ENCODE results near the gene ELMO1. TPM values are rescaled to one million over a fixed set of nuclear protein-coding genes. Genes with fewer than 3 reads are reported as not detected.

ELMO1 gene
- total RNA-seq, 1 donor from 2014 or later, result 59.9 TPM

DNA sequence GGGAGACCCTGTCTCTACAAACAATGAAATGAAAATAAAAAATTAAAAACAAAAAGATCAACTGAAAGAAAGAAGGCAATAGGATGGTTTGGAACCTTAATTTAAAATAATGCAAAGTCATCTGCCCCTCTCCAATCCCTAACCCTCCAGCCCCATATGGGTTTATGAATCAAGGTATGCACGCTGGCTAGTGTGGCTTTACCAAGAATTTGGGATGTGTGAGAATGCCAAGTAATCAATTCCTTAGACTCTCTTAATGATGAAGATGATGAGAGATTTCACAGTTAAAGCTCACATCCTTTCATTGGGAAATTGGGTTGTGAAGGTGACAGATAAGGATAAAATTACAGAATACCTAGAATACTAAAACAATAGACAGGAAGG lies 577.3 kb downstream of the ELMO1 start:
- no peak for DNase-seq

DNA sequence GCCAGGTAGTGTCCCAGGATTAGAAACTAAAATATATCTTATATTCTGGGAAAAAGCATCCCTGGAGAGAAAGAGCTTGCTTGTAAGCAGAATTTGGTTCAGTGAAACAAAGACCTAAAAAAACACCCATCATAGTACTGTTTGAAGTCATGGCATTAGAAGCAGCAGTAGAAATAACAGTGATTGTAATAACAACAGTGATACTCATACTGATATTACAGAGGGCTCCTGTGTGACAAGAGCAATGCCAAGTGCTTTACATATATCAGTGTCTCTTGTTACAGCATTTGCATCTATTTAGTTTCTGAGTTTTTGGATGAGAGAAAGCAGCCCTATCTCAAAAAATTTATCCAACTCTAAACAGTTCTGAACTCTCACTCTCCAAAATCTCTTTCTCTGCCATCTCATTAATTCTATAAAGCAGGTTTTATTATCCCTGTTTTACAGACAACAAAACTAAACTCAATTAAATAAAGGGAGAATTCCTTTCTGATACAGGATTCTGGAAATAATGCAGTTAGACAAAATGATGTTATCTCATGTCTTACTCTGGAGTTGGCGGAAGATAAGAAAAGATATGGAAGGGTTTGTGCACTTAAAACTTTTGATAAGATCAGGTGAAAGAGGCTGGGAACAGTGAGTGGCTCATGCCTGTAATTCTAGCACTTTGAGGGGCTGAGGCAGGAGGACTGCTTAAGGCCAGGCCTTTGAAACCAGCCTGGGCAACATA lies 577.9 kb downstream of the ELMO1 start:
- no peak for DNase-seq

DNA sequence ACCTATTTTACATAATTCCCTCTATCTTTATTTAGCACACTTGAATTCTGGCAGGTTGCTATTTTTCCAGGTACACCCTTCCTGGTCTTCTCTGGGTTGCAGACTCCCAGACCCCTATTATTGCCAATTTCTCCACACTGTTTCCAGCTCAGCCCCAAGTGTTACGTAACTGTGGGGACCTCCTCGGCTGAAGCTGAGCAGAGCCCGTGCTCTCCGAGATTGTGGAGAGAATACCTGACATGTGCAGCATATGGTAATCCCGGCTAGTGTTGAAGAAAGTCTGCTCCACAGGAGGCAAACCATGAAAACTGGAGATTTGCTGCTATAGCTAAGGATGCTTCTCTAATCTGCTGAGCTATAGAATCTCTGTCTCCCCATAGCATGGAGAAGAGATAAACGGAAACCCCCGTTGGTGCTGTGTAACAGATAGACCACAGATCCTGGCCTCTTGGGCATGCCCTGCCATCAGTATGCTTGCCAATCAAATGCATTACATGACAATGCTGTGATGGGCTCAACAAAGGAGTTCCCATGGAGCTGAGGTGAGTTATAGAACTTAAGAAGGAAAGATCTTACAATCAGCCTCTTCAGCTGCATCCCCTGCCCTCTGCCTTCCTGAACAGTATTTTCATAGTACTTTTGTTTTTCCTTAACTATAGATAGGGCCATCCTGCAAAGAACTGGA lies 579.8 kb downstream of the ELMO1 start:
- DNase-seq, result no peak

DNA sequence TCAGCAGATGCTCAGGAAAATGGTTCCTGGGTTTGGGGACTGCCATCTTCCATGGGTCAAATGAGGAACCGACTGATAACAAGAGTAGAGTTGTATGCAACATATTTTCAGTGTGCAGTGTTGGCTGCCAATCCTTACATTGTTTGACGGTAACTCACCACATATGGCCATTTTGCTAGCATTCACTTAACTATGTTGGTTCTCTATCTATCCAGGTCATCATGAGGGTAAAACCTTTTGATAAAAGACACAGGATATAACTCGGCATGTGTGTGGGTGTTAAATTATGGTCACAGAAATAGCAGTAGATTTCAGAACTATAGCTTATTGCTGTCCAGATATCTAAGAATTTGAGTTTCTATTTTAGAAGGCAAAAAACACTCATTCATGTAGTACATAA lies 583.6 kb downstream of the ELMO1 start:
- no peak for DNase-seq

DNA sequence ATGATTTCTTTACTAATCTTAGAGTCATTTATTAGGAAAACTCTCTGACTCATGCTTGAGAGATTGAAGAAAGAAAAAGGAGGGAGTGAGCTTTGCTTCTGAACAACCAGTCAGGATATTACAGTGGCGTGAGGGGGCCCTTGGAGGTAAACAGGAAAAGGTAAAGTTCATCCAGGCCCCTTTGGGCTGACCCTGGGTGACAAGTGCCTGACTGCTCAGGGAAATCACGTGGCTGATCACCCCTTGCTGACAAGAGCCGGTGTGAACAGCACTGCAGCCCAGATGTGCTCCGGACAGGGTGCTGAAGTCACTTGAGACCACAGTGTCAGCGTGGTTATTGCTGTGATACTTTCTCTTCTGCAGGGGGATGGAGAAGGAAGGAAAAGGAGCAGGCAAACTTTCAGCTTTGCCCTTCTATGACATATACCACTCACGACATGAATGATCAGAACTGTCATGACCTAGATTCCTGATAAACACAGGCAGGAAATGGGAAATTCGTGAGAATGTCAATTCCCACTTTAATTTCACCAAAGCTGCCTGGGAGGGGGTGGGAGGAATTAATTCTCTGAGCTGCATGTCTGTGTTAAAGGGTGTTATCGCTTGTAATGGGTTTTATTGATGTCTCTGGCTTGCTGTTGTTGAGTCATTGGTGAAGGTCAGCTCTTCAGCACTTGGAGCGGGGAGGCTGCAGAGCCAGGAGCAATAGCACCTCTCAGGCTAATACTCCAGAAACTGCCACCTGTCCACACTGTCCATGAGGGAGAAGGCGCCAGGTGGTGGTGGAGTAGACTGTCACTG lies 584.6 kb downstream of the ELMO1 start:
- DNase-seq, result no peak

DNA sequence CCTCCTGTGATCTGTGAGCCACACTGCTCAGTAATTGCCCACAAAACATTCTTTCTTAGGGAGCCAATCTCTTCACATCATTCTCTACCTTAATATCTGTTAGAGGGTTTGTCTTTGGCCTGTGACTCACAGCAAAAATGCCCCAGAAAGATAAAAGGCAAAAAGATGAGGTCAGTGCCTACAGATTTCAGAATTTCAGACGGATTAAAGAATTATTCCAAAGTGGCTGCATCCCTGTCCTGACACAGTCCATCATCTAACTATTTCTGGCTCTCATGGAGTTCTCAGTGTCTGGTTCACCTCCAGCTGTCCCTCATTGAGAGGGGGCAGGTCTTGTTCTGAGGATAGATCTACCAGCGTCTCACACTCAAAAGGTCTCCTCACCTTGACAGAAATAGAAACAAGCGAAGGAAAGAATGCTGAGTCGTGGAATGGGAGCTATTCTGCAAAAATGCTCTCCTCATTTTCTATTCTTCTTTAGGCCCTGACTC lies 585.8 kb downstream of the ELMO1 start:
- DNase-seq, result peak; percentile 40

DNA sequence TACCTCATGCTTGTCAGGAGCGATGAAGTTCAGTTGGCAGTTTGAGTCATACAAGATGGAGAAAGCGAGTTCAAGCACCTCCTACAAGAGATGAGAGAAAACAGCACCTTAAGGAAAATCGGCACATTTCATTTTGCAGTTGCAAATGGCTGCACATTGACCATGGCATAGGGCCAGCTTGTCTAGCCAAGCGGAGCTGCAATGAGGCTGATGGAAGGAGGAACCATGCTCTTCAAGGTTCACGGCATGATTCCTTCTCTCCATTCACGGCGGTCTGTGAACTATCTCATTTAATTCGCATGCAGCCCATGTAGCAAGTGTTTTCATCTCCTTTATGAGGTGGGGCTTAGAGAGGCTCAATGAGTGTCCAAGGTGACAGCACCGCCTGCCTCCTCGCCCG lies 587.0 kb downstream of the ELMO1 start:
- DNase-seq, result no peak

DNA sequence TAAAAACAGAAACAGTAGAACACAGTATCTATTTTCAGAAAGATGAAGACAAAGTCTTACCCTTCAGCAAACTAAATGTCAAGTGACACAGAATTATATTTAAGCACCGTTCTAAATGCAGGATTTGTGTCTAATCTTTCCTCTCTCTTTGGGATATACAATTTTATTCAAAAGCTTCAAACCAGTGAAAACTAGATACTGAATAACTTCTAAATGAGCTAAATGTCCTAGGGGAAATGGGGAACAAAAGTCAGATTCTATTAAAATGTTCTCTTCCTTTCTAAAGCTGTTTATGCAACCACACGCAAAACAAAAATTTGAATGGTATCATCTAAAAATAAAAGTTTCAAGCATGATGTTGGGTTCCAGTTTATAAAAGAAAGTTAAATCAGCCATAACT lies 588.0 kb downstream of the ELMO1 start:
- peak; percentile 46 for DNase-seq

DNA sequence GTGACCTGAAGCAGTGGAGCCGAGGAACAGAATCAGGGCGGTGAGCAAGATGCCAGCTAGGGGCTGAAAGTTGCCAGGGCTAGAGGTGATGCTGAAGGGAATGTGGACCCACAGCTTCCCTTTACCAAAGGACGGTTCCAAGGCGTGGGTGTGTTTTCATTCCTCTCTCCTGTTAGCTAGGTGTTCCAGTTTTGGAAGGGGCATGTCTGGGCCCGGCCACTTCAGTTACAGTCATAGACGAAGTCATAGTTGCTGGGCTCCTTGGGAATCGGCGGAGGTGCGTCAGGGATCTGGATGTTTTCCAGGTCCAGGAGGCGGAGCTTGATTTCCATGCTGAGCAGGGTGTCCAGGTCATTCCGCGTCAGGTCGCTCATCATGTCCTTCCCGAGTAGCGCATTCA lies 593.3 kb downstream of the ELMO1 start:
- DNase-seq, result no peak

DNA sequence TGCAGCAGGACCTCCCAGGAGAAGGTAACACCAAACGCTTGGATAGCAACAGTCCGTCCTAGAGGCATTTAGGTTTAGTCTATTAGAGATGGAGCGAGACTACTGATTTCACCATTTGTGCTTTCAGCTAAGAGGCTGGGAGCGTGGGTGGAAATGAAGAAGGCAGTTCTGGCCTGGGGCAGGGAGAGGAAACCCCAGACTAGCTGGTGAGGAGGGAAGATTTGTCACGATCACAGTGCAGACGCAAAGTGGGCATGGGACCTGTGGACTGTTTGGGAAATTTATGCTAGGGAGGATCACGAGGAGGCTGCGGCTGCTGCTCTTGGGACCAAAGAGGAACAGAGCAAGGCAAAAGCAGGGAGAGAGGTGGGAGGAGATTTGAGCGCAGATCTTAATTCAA lies 594.0 kb downstream of the ELMO1 start:
- no peak for DNase-seq

DNA sequence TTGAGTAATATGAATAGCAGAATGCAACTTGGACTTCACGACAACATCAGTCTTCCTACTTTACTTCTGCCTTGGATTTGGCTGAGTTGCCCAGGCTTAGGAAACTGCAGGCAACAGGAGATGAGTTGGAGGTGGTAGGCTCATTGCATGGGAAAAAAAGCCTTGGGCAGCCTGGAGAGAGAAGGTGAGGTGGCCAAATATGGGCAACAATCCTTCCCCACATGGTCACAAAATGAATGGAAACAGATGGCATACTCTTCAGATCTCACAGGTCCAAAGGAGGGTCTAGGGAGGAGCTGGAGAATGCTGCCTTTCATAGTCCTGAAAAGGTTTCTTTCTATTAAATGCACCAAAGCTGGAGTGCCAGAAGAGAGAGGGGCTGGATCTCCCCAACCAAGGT lies 595.7 kb downstream of the ELMO1 start:
- DNase-seq, result no peak

DNA sequence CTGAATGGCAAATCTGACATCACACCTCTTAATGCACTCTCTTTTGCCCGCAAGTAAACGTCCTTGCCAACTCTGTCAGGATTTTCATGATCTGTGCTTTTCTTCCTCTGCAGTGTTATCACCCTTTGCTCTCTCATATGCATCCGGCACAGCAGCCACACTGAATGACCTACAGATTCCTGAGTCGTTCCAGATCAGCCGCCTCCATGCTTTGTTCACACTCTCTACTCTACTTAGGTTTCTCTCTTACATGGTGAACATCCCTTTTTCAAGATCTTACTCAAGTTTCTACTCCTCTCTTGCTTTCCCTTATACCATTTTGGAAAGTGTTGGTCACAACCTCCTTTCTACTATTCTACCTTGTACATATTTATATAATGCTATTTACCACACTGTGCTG lies 596.6 kb downstream of the ELMO1 start:
- no peak for DNase-seq

DNA sequence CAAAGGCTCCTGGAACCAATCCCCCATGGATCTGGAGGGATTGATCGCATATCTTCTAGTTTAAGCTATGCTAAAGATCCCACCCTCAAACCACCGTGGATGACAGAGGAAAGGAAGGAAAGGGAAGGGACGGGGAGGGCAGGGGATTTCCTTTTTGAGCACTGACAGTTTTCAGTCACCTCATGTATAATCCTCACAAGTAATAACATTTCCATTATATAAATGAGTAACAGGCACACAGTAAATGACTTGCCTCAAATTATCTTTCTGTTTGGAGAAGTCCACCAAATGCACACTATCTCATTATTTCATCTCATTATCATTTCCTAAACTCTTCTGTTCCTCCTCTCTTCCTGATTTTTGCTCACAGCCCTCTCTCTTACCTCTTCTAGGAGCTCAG lies 597.3 kb downstream of the ELMO1 start:
- DNase-seq, result no peak

DNA sequence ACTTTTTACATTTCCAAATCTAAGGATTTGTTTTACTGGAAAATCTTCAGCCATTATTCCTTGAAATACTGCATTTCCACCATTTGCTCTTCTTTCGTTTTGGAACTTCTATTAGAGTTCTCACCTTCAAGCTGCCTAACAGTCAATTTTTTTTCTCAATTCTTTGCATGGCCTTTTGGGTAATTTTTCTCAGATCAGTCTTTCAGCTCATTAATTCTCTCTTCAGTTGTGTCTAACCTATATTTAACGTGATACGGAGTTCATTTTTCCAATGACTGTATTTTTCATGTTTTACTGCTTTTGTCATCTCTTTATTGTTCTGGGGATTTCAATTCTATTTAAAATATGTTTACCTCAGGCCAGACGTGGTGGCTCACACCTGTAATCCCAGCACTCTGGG lies 600.7 kb downstream of the ELMO1 start:
- no peak for DNase-seq

DNA sequence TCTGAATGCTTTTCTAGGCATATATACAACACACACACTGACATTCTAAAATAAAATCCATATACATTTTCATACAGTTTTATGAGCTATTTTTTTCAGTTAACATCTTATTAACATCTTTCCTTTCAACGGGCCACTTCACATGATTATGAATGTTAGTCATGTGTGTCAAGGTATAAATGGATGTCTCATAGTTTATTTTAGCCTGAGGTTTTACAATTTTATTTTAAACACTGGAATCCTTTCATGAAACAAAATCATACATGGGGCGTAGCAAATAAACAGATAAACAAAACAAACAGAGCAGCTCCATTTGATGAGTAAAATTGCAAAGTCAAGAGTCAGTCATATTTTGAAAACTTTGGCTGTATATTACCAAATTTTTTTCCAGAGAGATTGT lies 604.3 kb downstream of the ELMO1 start:
- DNase-seq, result no peak

DNA sequence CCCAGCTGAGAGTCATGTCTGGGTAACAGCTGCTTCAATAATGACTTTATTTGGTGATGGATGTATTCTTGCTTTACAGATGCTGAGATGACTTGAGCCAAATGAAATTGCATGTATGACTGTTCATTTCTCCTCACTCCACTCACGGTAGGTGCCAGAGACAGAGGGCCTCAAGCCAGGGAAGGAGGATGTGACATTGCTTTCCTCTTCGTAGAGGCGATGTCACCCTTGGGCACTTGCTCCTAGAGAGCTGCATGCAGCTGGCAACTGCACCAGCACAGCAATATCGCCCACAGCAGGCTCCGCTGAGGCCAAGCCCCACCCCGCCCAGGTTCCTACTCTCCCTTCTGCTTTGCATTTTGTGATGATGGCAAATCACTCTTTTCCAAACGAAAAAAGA lies 607.8 kb downstream of the ELMO1 start:
- no peak for DNase-seq

DNA sequence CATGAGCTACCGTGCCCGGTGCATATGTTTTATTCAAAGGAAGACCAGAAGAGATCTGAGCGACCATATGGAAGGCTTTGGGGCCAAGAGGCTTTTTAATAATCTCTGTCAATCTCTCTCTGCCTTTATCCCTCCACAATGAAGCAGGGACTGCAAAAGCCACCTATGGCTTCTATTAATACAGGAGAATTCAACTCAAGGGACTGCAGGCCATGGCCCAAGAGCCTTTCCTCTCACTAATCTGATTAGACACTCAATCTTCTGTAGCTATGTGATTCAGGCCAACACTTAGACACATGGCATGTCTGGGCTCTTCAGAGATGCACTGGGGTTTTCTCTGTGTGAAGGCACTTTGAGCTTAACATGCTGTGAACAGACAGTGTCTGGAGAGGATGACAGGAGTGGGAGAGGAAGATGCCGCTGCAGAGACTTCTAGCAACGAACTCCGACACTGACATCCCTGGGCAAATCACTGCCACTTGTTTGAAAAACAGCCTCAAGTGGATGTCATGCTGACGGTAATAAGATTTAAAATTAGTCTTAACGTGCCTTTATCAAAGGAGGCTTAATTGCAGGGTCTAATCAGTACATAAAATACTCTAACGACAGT lies 609.9 kb downstream of the ELMO1 start:
- DNase-seq, result no peak

DNA sequence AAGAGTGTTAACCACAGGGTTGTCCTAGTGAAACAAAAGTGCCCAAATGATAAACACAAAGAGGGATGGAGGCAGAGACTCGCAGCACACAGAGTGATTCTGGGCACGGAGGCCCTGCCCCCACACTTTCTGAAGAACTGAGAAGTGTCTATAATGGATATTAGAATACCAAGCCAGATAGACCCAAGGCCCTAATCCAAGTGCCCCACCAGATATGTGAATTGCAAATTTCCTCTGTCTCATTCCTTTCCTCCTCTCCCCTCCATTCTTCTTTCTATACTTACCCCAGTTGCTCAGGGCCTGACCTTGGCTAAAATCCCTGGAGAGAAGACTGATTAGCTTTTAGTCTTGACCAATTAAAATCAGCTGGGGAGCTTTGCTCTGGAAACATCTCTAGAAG lies 617.6 kb downstream of the ELMO1 start:
- DNase-seq, result no peak

DNA sequence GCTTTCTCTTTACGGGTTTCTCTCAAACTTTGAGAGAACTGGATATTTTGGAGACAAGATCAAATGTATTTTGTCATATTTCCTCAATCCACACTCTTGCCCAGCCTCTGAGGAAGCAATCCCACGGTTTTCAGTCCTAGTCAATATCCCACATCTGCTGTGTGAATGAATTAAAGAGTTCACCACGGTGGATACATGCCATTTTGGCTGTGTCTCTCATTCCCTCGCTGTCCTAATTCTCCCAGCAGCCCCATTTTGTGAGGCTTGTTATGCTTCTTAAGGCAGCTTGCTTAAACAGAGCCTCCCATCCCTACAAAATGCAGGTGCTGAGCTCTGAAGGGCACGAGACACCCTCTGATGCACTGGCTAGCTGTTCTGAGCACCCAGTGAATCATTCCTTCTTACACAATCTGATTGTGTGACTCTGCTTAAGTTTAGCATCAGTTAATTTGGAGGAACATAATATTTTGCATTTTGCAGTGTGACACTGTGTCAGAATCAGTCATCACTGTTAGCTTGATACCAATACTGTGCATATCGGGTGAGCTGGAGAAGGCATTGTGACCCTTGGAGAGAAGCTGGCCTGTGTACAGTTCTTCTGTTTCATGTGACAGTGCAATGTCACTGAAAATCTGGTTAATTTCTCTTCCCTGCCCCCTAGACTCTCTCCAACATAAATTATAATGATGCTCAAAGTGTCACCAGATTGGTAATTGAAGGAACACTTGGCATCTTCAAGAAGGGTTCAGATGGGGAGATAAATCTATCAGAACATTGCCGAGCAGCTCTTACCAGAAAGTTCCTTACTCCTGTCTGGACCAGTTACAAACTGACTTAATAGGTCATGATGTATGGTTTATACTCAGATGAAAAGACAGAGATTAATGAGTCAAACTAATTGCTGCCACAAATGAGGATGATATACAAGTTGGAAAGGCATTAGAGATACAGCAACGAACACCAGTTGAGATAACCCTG lies 620.6 kb downstream of the ELMO1 start:
- DNase-seq, result no peak

DNA sequence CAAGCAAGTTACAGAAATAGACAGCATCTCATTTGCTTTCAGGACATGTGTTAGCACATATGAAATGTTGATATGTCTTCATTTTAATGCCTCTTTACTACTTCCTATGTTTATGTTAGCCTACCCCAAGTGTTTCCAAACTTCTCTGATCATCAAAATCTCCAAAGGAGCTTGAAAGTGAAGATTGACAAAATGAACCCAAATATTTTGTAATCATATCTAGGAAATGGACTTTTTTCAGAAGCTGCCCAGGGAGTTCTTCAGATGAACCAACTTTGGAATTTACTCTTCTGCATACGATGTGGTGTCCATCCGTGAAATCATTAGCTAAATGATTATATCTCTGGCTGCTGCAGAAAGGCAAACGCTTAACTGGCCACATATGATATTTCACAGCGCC lies 623.2 kb downstream of the ELMO1 start:
- DNase-seq, result no peak

DNA sequence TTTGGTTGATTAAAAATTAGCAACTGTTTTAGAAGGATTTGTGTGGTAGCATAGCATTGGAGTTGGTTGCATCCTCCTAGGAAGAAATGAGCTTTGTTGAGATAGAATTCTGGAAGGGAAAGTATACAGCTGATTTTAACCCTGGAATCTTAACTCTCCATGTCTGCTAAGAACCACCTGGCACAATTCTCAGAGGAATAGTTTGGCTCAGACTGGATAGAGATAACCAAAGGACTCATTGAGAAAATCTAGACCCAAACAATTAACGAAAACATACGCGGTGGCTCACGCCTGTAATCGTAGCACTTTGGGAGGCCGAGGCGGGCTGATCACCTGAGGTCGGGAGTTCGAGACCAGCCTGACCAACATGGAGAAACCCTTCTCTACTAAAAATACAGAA lies 625.3 kb downstream of the ELMO1 start:
- DNase-seq, result no peak

DNA sequence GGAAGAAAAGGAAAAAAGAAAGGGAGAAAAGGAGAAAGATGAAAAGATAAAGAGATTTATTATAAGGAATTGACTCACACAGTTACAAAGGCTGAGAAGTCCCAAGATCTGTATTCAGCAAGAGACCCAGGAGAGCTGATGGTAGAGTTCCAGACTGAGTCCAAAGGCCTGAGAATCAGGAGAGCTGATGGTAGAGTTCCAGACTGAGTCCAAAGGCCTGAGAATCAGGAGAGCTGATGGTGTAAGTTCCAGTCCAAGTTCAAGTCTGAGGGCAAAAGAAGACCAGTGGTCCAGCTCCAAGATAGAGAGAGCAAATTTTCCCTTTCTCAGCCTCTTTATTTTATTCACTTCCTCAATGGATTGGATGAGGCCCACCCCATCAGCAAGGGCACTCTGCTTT lies 627.0 kb downstream of the ELMO1 start:
- no peak for DNase-seq

Measured in tongue (tissue), 2 donors.